ENCODE results near the gene PIP4K2A.
"Not testable (repeated sequence)": the region's sequence is repeated elsewhere in the genome, so short reads cannot be mapped to it uniquely, and the experiment has no call there.

The PIP4K2A gene

DNA sequence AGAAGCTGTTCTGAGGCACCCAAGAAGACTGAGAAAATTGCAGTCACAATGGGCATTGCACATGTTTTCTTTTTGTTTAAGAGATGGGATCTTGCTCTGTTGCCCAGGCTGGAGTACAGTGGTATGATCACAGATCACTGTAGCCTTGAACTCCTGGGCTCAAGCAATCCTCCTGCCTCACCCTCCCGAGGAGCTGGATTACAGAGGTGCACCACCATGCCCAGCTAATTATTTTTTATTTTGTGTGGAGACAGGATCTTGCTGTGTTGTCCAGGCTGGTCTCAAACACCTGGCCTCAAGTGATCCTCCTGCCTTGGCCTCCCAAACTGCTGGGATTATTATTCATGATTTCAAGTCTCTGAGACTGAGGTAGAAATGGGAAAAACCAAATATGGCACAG lies 168.7 kb downstream of the PIP4K2A start:
- no peaks in the 10 kb centered on the region for H3K36me3 ChIP-seq (ENCODE audit: control insufficient read depth, insufficient read depth, low read length)

DNA sequence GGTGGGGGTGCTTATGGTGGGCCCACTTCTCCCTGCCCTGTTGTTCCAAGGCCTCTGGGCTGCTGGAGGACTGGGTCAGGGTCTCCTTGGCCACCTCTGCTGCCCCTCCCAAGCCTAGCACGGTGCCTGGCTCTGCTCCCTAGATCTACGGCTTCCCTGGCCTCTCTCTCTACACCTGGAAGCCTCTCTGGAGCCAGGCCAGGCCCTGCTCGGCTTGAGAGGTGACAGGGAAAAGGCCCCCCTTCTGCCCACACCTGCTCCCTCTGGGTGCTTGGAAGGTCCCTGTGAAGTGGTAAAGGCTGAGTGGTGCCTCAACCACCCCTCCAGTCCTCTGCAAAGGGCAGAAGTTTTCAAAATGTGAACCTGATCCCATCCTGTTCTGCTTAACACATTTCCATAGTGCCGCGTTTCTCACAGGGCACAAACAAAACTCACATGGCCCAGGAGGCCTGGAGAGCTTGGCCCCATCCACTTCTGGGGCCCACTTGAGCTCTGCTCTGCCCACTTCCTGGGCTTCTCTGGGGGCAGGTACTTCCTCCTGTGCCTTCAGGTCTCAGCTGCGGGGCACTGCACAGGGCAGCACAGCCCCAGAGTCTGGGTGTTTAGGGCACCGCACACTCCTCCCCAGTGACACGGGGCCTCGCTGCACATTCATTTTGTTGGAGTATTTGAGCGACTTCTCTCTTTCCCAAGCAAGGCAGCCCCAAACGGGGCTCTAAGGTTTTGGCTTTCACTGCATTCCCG lies 169.9 kb downstream of the PIP4K2A start:
- Histone ChIP-seq H3K36me3 (ENCODE audit: control insufficient read depth, insufficient read depth, low read length) (no peaks in the 10 kb centered on the region), H3K9me3 (ENCODE audit: control insufficient read depth, low read length) (no peaks in the 10 kb centered on the region), H3K27me3 (ENCODE audit: control insufficient read depth, insufficient read depth, low read length) (no peaks in the 10 kb centered on the region), H3K4me3 (ENCODE audit: low read length) (no peak overlapping the region), H3K9ac (ENCODE audit: low read length) (no peak overlapping the region), H3K4me1 (ENCODE audit: control insufficient read depth, insufficient read depth, low read length) (no peaks in the 10 kb centered on the region)

More for the DNA sequence above, 168.7 kb downstream of the PIP4K2A start:
- Histone ChIP-seq H3K9me3 (ENCODE audit: control insufficient read depth, low read length) (no peaks in the 10 kb centered on the region), H3K27me3 (ENCODE audit: control insufficient read depth, insufficient read depth, low read length) (no peaks in the 10 kb centered on the region), H3K4me3 (ENCODE audit: low read length) (no peak overlapping the region), H3K4me1 (ENCODE audit: control insufficient read depth, insufficient read depth, low read length) (no peaks in the 10 kb centered on the region), H3K9ac (ENCODE audit: low read length) (no peak overlapping the region)

DNA sequence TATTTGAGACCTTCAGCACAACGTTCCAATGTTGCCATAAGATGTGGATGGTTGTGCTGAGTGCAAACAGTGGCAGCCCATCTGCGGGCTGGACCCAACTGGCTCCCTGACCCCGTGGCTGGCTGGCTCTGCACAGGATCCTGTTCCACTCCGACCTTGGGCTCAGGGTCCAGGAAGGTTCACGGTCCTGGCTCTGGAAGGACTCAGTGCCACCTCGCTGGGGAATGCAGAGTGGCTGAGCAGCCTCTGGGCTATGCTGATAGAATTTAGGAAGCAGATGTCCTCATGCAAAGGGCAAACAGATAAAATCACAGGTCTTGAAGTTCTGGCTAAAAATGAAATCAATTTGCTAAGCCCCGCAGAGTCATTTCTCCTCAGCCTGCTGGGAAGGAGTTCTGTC lies 171.6 kb downstream of the PIP4K2A start:
- Histone ChIP-seq H3K9ac (ENCODE audit: low read length) (no peak overlapping the region), H3K36me3 (ENCODE audit: control insufficient read depth, insufficient read depth, low read length) (no peaks in the 10 kb centered on the region), H3K4me3 (ENCODE audit: low read length) (no peak overlapping the region)

GRCh38 chr10:22541900-22542299 lies 172.5 kb downstream of the PIP4K2A start:
- no peak overlapping the region for H3K4me3 ChIP-seq (ENCODE audit: low read length)
- no peaks in the 10 kb centered on the region for H3K27me3 ChIP-seq (ENCODE audit: control insufficient read depth, insufficient read depth, low read length)
- no peak overlapping the region for H3K9ac ChIP-seq (ENCODE audit: low read length)
- no peaks in the 10 kb centered on the region for H3K9me3 ChIP-seq (ENCODE audit: control insufficient read depth, low read length)
- H3K4me1 ChIP-seq (ENCODE audit: control insufficient read depth, insufficient read depth, low read length), result no peaks in the 10 kb centered on the region
- H3K36me3 ChIP-seq (ENCODE audit: control insufficient read depth, insufficient read depth, low read length), result no peaks in the 10 kb centered on the region

More for the DNA sequence above, 171.6 kb downstream of the PIP4K2A start:
- Histone ChIP-seq H3K4me1 (ENCODE audit: control insufficient read depth, insufficient read depth, low read length) (no peaks in the 10 kb centered on the region), H3K27me3 (ENCODE audit: control insufficient read depth, insufficient read depth, low read length) (no peaks in the 10 kb centered on the region), H3K9me3 (ENCODE audit: control insufficient read depth, low read length) (no peaks in the 10 kb centered on the region)

GRCh38 chr10:22539579-22540298 lies 174.6 kb downstream of the PIP4K2A start:
- H3K36me3 ChIP-seq (ENCODE audit: control insufficient read depth, insufficient read depth, low read length), result no peaks in the 10 kb centered on the region

DNA sequence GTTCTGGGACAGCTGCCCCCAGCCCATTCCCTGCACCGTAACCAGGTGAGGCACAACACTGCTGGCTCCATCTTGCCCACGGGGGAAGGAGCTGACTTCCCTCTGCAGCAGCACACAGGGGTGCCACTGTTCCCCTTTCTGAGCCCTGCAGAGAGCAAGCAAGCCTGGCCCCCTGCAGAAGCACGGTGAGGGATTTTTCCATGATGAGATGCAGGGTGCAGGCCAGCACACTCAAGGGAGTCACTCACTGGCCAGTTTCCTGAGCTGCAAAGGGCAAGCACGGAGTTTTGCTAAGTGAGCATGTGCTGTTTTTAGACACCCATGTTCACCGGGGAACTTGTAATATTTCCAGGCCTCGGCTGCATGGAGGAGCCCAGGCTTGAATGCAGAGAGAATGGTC lies 176.6 kb downstream of the PIP4K2A start:
- no peak overlapping the region for H3K9ac ChIP-seq (ENCODE audit: low read length)
- H3K36me3 ChIP-seq (ENCODE audit: control insufficient read depth, insufficient read depth, low read length), result no peaks in the 10 kb centered on the region

More at GRCh38 chr10:22539579-22540298, 174.6 kb downstream of the PIP4K2A start:
- Histone ChIP-seq H3K4me1 (ENCODE audit: control insufficient read depth, insufficient read depth, low read length) (no peaks in the 10 kb centered on the region), H3K4me3 (ENCODE audit: low read length) (no peak overlapping the region), H3K9ac (ENCODE audit: low read length) (no peak overlapping the region), H3K27me3 (ENCODE audit: control insufficient read depth, insufficient read depth, low read length) (no peaks in the 10 kb centered on the region), H3K9me3 (ENCODE audit: control insufficient read depth, low read length) (no peaks in the 10 kb centered on the region)

GRCh38 chr10:22536620-22537019 lies 177.8 kb downstream of the PIP4K2A start:
- H3K9me3 ChIP-seq (ENCODE audit: control insufficient read depth, low read length), result no peaks in the 10 kb centered on the region

More for the DNA sequence above, 176.6 kb downstream of the PIP4K2A start:
- H3K9me3 ChIP-seq (ENCODE audit: control insufficient read depth, low read length), result no peaks in the 10 kb centered on the region
- no peaks in the 10 kb centered on the region for H3K4me1 ChIP-seq (ENCODE audit: control insufficient read depth, insufficient read depth, low read length)
- H3K27me3 ChIP-seq (ENCODE audit: control insufficient read depth, insufficient read depth, low read length), result no peaks in the 10 kb centered on the region
- no peak overlapping the region for H3K4me3 ChIP-seq (ENCODE audit: low read length)

GRCh38 chr10:22534849-22535604 lies 179.4 kb downstream of the PIP4K2A start:
- Histone ChIP-seq H3K9ac (ENCODE audit: low read length) (no peak overlapping the region), H3K36me3 (ENCODE audit: control insufficient read depth, insufficient read depth, low read length) (no peaks in the 10 kb centered on the region)

More at GRCh38 chr10:22536620-22537019, 177.8 kb downstream of the PIP4K2A start:
- Histone ChIP-seq H3K27me3 (ENCODE audit: control insufficient read depth, insufficient read depth, low read length) (no peaks in the 10 kb centered on the region), H3K9ac (ENCODE audit: low read length) (no peak overlapping the region), H3K4me3 (ENCODE audit: low read length) (no peak overlapping the region), H3K36me3 (ENCODE audit: control insufficient read depth, insufficient read depth, low read length) (no peaks in the 10 kb centered on the region), H3K4me1 (ENCODE audit: control insufficient read depth, insufficient read depth, low read length) (no peaks in the 10 kb centered on the region)

GRCh38 chr10:22531441-22531840 lies 182.9 kb downstream of the PIP4K2A start:
- H3K4me3 ChIP-seq (ENCODE audit: low read length), result no peak overlapping the region
- no peaks in the 10 kb centered on the region for H3K9me3 ChIP-seq (ENCODE audit: control insufficient read depth, low read length)
- H3K9ac ChIP-seq (ENCODE audit: low read length), result no peak overlapping the region
- no peaks in the 10 kb centered on the region for H3K27me3 ChIP-seq (ENCODE audit: control insufficient read depth, insufficient read depth, low read length)
- H3K36me3 ChIP-seq (ENCODE audit: control insufficient read depth, insufficient read depth, low read length), result no peaks in the 10 kb centered on the region
- no peaks in the 10 kb centered on the region for H3K4me1 ChIP-seq (ENCODE audit: control insufficient read depth, insufficient read depth, low read length)

More at GRCh38 chr10:22534849-22535604, 179.4 kb downstream of the PIP4K2A start:
- Histone ChIP-seq H3K4me1 (ENCODE audit: control insufficient read depth, insufficient read depth, low read length) (no peaks in the 10 kb centered on the region), H3K27me3 (ENCODE audit: control insufficient read depth, insufficient read depth, low read length) (no peaks in the 10 kb centered on the region), H3K9me3 (ENCODE audit: control insufficient read depth, low read length) (no peaks in the 10 kb centered on the region), H3K4me3 (ENCODE audit: low read length) (no peak overlapping the region)

DNA sequence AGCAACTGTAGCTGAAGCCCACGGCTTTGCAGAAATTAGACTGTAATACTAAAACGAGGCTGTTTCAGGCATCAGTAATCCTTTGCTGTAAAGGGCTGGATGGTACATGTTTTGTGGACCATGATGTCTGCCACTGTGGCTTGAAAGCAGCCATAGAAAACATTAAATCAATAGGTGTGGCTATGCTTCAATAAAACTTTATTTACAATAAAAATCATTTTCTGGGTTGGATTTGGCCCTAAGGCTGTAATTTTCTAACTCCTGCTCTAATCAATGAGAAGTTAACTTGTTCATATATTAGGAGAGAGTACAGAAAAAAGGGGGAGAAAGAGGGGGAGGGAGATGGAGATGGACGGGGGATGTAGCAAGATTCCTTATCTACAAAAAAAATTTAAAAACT lies 183.4 kb downstream of the PIP4K2A start:
- H3K4me3 ChIP-seq (ENCODE audit: low read length), result no peak overlapping the region
- no peaks in the 10 kb centered on the region for H3K27me3 ChIP-seq (ENCODE audit: control insufficient read depth, insufficient read depth, low read length)
- no peaks in the 10 kb centered on the region for H3K36me3 ChIP-seq (ENCODE audit: control insufficient read depth, insufficient read depth, low read length)
- no peak overlapping the region for H3K9ac ChIP-seq (ENCODE audit: low read length)
- no peaks in the 10 kb centered on the region for H3K9me3 ChIP-seq (ENCODE audit: control insufficient read depth, low read length)
- no peaks in the 10 kb centered on the region for H3K4me1 ChIP-seq (ENCODE audit: control insufficient read depth, insufficient read depth, low read length)

GRCh38 chr10:22527520-22527919 lies 186.9 kb downstream of the PIP4K2A start:
- no peaks in the 10 kb centered on the region for H3K4me1 ChIP-seq (ENCODE audit: control insufficient read depth, insufficient read depth, low read length)
- H3K36me3 ChIP-seq (ENCODE audit: control insufficient read depth, insufficient read depth, low read length), result no peaks in the 10 kb centered on the region
- H3K27me3 ChIP-seq (ENCODE audit: control insufficient read depth, insufficient read depth, low read length), result no peaks in the 10 kb centered on the region
- H3K4me3 ChIP-seq (ENCODE audit: low read length), result no peak overlapping the region
- H3K9ac ChIP-seq (ENCODE audit: low read length), result no peak overlapping the region
- H3K9me3 ChIP-seq (ENCODE audit: control insufficient read depth, low read length), result no peaks in the 10 kb centered on the region

DNA sequence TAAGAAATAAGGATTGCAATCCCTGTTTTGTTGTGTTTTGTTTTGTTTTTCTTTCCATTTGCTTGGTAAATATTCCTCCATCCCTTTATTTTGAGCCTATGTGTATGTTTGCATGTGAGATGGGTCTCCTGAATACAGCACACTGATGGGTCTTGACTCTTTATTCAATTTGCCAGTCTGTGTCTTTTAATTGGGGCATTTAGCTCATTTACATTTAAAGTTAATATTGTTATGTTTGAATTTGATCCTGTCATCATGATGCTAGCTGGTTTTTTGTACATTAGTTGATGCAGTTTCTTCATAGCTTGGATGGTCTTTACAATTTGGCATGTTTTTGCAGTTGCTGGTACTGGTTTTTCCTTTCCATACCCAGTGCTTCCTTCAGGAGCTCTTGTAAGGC lies 190.0 kb downstream of the PIP4K2A start:
- not testable (repeated sequence) for H3K4me1 ChIP-seq (ENCODE audit: control insufficient read depth, insufficient read depth, low read length); H3K36me3 ChIP-seq (ENCODE audit: control insufficient read depth, insufficient read depth, low read length); H3K9me3 ChIP-seq (ENCODE audit: control insufficient read depth, low read length); H3K4me3 ChIP-seq (ENCODE audit: low read length); H3K27me3 ChIP-seq (ENCODE audit: control insufficient read depth, insufficient read depth, low read length); H3K9ac ChIP-seq (ENCODE audit: low read length)

Data from mucosa of stomach (tissue), 1 donor.